Putamen (tissue), 1 donor: ENCODE data around the gene TTC39B.

ENCODE experiments used
- DNase-seq: peaks from one replicate; pipeline ENCODE4 v3.0.0-alpha.2; 2016; ENCODE audit warnings: low spot score

TTC39B gene

DNA sequence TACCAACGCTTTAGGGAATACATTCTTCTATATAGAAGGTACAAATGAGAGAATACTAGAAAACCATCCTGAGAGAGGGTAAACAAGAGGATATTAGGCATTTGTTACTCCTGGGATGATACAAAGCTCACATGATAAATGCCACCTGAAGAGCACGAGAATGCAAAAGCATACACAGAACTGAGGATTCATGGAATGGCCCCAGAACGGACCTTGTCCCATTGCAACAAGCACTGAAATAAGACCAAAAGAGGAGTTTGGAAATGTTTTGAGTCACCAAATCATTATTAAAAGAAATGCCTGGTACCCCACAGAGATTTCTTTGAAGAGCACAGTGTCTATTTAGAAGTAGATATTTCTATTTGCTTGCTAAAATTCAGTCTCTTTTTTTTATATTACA is 173.5 kb downstream of the TTC39B start:
- no peak for DNase-seq

DNA sequence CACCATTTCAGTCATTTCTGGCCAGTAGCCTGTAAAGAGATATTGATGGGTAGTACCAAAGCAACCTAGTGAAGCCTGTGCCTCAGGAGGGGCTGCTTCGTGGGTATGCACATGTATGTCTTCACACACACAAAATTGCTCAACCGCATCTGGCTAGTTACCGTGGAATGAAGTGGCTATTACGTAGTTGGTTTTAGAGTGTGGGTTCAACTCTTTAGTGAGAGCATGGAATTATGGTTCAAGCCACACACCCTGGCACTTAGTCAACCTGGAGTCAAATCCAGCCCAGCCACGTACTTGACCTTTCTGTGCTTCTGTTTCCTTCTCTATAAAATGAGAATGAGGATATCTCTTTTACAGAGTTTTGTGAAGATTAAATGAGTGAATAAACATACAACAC is 174.9 kb downstream of the TTC39B start:
- no peak for DNase-seq

DNA sequence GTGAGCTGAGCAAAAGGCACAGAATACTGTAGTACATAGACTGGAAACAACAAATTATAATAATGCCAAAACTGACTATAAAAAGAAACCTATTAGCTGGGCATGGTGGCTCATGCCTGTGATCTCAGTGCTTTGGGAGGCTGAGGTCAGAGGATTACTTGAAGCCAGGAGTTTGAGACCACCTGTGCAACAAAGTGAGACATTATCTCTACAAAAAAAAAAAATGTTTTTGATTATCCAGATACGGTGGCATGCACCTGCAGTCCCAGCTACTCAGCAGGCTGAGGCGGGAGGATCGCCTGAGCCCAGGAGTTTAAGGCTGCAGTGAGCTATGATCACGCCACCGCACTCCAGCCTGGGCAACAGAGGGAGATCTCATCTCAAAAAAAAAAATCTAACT is 175.9 kb downstream of the TTC39B start:
- DNase-seq: no peak

DNA sequence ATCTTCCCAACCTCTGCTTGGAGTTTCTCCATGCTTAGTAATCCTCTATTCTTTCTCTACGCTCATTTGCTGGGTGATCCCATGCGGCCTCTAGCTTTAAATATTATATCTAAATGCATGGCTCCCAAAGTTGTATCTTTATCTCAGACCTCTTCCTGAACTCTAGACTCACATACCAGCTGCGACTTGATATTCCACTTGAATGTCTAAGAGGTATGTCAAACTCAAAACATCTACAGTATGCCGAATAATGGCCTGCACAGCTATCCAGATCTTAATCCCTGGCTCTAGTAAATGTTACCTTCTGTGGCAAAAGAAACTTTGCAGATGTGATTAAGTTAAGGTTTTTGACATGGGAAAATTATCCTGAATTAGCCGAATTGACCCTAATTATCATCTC is 179.2 kb downstream of the TTC39B start:
- DNase-seq: no peak

DNA sequence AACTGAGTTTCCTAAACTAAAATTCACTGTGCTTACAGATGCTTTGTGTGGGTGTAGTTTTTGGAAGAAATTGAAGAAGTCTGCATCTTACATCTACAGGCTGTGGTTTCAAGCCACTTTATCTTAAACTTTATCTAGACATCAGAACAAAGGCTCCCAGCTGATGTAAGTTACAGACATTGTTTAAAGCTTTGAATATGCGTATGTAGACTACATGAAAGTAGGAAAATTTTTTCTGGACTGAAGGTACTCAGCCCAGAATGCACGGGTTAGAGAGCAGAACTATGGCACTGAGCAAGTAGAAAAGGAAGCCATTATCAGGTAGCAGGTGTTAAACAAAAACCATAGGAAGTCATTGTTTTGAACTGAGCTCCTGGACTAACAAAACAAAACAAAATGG is 185.4 kb downstream of the TTC39B start:
- no peak for DNase-seq

DNA sequence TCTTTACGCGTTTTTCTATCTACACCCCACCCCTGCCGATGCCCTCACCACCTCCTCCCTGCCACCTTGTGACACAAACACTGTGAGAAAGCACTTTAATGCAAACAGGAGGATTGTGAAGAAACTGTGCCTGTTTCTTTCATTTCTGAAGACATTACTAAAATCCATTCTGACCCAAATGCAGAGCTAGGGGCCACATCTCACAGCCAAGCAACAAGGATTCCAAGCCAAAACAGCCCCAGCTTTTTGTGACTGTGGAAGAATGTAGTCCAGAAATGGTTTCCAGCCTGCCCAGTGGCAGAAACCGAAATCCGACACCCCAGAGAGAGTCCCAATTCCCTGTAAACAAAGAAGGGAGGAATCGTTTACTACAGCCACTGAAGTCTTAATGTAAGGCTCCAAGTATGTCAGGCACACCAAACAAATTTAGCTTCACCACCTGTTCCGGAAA is 190.9 kb downstream of the TTC39B start:
- DNase-seq: no peak

DNA sequence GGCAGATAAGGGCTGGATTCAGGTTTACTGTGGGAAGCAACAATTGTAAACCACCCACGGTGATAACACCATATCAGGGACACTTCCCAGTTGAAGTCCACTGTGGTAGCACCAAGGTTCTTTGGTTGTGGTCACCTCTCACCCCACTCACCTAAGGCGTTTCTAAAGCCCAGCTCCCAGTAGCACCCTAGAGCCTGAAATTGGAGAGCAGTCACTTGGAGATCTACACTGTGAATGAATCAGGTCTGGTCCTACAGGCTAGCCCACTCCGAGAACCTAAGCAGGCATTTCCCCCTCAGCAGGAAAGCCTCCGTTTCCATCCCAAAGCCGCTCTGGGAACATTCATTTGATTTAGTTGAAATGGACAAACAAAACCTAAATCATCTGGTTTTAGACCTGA is 191.3 kb downstream of the TTC39B start:
- no peak for DNase-seq

DNA sequence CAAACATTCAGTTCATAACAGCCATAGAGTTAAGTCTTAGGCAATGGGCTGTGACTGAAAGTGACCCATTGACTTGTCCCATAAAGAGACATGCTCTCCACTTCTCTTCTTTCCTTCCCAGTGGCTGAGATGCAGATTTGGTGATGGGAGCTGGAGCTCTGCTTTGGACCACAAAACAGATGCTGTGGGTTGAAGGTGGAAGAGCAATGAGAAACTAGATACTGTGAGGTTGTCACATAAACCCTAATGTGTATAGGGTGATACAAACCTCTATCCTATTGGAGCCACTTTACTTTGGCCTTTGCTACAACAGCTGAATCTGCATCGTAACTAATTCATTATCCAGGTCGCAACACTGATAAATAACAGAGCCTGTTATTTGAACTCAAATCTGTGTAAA is 192.0 kb downstream of the TTC39B start:
- DNase-seq: no peak
